GM21529 (cell line): ENCODE measurements around the gene TBC1D22A.

Source experiments
- ATAC-seq: cut with Tn5 transposase; IDR thresholded peaks from one replicate; pipeline ENCODE4 v1.9.1; 2021; ENCODE audit not compliant: unreplicated experiment

Gene TBC1D22A

GRCh38 chr22:46854125-46854870 is 91.8 kb downstream of the TBC1D22A start:
- ATAC-seq = no peak

- no peak for ATAC-seq
Measured at GRCh38 chr22:46855681-46856080, 93.2 kb downstream of the TBC1D22A start.

GRCh38 chr22:46856661-46857060 is 94.2 kb downstream of the TBC1D22A start:
- no peak for ATAC-seq

- ATAC-seq = no peak
Measured at GRCh38 chr22:46857142-46857884, 94.9 kb downstream of the TBC1D22A start.

GRCh38 chr22:46857885-46858143 is 95.4 kb downstream of the TBC1D22A start:
- ATAC-seq = no peak

- no peak for ATAC-seq
Measured at GRCh38 chr22:46858181-46858771, 95.8 kb downstream of the TBC1D22A start.

- no peak for ATAC-seq
Measured at GRCh38 chr22:46860562-46860961, 98.1 kb downstream of the TBC1D22A start.

- ATAC-seq = no peak
Measured at GRCh38 chr22:46861468-46862367, 99.3 kb downstream of the TBC1D22A start.

GRCh38 chr22:46862418-46863324 is 100.2 kb downstream of the TBC1D22A start:
- ATAC-seq = no peak

- no peak for ATAC-seq
Measured at GRCh38 chr22:46863794-46864193, 101.3 kb downstream of the TBC1D22A start.

- ATAC-seq = no peak
Measured at GRCh38 chr22:46864314-46865051, 102.0 kb downstream of the TBC1D22A start.

GRCh38 chr22:46865052-46865434 is 102.6 kb downstream of the TBC1D22A start:
- no peak for ATAC-seq

- no peak for ATAC-seq
Measured at GRCh38 chr22:46865642-46866041, 103.2 kb downstream of the TBC1D22A start.

- no peak for ATAC-seq
Measured at GRCh38 chr22:46866591-46866990, 104.1 kb downstream of the TBC1D22A start.

- no peak for ATAC-seq
Measured at GRCh38 chr22:46867106-46867505, 104.7 kb downstream of the TBC1D22A start.

GRCh38 chr22:46869329-46869728 is 106.9 kb downstream of the TBC1D22A start:
- ATAC-seq = no peak

- no peak for ATAC-seq
Measured at GRCh38 chr22:46869831-46870441, 107.5 kb downstream of the TBC1D22A start.

- ATAC-seq = no peak
Measured at GRCh38 chr22:46871826-46872225, 109.4 kb downstream of the TBC1D22A start.

GRCh38 chr22:46875089-46875488 is 112.6 kb downstream of the TBC1D22A start:
- ATAC-seq = no peak
